Suppressor macrophage treated with lipopolysaccharide for 4 hours (primary cell): ENCODE measurements around the gene TIGD3.

Experiments used
- DNase-seq: peaks from one replicate; pipeline ENCODE4 v3.0.0-alpha.2; 2020

Gene TIGD3

DNA sequence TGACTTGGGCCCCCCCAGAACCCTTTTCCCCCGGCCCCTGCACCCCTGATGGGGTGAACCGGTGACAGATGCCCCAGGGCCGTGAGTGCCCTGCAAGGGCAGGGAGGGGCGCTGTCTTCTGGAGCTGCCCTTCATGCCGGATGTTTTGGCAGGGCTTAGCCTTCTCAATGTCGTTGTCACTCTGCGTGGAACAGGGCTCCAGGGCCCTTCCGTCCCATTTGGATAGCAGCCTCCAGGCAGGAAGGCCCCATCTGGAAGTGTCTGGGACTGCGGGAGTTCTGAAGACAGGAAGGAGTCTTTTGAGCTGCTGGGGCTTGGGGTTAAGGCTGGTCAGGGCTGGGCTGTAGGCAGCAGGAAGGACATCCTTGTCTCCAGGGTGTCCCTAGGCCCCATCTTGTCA is 36.4 kb downstream of the TIGD3 start:
- DNase-seq = no peak

DNA sequence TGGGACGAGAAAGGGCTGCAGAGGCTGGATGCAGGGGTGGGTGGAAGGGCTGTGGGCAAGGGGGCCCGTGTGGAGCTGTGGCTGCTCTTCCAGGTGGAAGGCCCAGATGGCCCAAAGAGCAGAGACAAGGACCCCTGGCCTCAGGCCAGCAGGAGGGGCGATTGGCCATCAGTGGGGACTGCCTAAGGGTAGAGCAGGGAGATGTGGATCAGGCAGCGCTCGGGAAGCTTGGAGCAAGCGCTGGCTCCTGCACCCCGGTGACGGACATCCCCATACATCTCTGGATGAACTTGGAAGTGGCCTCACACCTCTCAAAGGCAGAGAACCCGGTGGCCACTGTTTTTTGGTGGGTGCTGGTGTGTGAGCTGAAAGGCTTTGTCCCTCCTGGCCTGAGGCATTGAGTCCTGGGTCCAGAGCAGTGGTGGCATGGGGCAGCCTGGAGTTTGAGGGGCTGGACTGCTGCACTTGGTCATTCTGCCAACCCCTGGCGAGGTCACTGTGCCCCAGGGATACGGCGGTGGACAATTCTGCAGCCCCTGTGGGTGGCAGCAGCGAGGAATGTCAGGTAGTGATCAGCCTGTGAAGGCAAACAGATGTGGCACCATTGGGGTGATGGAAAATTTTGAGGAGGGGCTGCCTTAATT is 37.8 kb downstream of the TIGD3 start:
- no peak for DNase-seq

DNA sequence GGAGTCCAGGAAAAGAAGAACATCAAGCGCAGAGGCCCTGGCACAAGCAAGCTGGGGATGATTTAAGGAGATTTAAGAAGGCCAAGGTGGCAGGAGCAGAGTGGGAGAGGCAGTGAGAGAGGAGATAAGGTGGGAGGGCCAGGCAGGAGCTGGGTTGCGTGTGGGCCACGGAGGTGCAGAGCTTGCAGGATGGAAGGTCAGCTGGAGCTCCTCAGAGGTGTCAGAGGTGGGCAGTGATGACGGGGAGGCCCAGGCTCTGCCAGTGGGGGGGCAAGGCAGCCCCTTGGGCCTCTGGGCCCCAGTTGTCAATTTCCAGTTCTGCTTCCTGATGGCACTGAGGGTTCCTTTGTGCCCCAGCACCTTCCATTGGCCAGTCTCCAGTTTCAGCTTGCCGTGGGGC is 38.3 kb downstream of the TIGD3 start:
- no peak for DNase-seq

DNA sequence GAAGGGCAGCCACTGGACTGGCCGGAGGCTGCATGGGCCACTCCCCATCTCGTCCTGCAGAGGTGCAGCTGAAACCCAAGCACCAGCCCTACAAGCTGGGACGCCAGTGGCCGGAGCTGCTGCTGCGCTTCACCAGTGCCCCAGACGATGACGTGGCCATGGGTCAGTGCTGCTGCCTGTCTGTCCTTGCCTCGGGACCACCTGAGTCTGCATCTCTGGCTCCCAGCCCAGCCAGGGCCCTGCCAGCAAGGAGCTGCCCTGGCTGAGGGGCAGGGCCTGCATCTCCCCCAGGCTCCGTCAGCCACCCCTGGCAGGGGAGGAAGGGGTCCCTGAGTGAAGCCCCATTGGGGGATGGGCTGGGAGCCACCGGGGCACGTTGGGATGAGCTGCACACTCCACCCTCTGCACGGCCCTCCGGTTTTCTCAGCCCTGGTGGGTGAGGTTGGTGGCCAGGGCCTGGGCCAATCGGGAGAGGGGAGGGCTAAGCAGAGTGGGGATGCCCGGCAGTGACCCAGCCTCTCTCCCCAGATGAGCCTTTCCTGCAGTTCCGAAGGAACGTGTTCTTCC is 39.0 kb downstream of the TIGD3 start:
- no peak for DNase-seq

DNA sequence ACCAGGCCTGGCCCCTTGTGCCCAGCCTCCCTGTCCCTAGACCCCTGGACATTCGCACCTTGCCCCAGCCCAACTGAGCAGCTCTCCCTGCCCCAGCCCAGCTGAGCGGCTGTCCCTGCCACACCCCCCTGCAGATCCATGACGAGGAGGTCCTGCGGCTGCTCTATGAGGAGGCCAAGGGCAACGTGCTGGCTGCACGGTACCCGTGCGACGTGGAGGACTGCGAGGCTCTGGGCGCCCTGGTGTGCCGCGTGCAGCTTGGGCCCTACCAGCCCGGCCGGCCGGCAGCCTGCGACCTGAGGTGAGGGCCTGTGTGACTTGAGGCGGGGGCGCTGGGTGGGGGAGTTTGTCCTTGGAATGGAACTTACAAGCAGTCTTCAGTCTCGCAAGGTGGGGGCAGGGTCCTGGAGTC is 39.6 kb downstream of the TIGD3 start:
- DNase-seq = no peak

DNA sequence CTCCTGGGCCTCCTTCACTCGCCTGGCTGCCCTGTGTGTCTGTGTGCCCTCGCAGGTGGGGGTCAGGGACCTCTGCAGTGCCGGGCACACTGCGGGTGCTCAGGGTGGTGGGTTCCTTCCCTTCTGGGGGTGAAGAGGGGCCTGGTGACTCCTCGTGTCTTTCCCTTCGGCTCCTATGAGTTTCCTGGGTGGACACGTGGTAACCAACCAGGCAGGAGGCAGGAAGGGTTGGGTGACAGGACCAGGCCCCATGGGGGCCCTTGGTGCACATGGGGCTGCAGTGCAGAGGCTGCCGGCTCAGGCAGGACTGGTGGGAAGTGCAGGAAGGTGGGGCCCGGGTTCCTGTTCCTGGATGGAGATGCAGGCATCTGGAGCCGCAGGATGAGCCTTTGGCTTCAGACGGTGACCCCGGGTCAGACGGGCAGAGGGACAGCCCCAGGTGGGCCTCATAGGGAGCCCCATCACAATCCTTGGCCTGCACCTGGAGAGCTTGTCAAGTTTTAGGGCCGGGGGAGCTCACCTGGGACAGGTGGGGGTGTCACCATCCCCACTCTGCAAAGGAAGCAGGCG is 41.5 kb downstream of the TIGD3 start:
- no peak for DNase-seq

DNA sequence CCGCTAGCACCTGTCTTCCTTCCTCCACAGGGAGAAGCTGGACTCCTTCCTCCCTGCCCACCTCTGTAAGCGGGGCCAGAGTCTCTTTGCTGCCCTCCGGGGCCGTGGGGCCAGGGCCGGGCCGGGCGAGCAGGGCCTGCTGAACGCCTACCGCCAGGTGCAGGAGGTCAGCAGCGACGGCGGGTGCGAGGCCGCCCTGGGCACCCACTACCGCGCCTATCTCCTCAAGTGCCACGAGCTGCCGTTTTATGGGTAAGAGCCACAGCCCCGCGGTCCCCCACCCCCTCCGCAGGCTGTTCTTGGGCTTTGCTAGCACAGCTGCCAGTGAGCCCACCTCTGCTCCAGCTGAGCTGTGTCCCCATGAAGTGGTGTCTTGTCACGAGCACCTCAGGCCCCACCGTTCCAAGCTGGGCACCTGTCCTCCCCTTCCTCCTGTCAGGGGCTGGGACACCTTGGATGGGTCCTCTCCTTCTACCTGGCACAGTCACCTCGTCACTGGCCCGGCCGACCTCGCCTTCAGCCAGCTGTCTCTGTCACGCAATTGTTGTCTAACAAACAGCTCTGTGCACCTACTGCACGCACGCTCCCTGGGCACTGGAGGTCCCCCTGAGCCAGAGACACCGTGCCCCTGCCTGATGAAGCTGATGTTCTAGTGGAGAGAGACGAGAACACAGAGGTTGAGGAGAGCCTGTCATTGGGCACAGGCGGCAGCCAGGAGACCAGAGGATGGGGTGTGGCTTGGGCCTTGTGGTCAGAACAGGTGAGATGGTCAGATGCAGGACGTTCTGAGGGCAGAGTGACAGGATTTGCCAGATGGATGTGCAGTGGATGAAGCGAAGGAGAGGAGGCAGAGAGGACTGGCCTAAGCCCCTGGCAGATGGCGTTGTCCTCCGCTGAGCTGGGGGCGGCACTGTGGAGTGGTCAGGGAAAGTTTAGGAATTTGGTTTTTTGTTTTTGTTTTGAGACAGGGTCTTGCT is 42.5 kb downstream of the TIGD3 start:
- no peak for DNase-seq

DNA sequence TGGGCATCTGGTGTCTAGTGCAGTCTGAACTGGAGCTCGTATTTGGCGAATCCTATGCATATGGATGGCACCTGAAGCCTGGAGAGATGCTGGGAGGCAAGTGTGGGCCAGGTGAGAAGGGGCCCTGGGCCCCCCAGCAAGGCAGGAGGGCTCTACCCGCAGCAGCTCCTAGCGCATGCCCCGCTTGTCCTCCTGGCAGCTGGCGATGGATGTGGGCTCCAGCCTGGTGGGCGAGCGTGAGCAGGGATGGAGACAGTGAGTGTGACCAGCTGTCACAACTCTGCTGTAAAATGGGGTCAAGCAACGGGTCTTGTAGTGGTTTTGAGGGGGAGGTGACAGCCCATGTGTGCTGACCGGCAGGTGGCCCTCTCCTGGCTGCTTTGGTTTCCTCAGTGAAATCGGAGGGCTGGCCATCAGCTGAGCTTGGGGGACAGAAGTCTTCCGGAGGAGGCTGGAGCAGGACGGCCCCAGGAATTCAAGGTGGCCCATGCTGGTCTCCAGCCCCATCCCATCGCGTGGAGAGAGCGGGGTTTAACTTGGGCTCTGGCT is 43.9 kb downstream of the TIGD3 start:
- no peak for DNase-seq

DNA sequence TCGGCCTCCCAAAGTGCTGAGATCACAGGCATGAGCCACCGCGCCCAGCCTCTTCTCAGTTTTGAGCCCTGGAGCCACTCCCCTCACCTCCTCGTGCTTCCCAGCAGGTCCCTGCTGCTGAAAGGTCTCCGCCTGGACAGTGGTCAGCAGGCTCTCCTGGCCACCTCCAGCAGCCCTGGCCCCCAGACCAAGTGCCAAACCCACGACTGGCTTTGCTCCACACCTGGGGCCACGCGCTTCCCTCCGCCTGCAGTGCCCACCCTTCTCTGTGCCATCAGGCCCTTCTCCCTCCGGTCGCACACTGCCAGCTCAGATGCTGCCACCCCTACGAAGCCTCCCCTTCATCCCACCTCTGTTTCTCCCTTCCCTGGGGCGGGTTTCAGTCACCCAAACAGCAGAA is 44.7 kb downstream of the TIGD3 start:
- DNase-seq = no peak

DNA sequence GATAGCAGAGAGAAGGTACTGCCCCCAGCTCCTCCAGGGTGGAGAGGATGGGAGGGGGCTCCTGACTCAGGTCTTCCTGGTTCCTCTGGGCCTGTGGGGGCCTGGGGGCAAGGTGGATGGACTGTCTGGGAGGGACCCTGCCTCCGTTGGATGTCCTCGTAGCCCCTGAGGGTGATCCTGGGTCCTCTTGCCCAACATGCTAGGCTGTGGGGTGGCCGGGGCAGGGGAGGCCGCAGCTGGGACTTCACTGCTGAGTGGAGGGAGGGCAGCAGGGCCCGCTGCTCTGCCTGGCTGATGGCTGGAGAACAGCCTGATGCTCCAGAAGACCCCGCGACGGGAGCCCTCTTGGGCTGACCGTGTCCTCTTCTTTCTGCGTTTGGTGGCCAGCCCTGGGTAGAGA is 45.3 kb downstream of the TIGD3 start:
- no peak for DNase-seq

DNA sequence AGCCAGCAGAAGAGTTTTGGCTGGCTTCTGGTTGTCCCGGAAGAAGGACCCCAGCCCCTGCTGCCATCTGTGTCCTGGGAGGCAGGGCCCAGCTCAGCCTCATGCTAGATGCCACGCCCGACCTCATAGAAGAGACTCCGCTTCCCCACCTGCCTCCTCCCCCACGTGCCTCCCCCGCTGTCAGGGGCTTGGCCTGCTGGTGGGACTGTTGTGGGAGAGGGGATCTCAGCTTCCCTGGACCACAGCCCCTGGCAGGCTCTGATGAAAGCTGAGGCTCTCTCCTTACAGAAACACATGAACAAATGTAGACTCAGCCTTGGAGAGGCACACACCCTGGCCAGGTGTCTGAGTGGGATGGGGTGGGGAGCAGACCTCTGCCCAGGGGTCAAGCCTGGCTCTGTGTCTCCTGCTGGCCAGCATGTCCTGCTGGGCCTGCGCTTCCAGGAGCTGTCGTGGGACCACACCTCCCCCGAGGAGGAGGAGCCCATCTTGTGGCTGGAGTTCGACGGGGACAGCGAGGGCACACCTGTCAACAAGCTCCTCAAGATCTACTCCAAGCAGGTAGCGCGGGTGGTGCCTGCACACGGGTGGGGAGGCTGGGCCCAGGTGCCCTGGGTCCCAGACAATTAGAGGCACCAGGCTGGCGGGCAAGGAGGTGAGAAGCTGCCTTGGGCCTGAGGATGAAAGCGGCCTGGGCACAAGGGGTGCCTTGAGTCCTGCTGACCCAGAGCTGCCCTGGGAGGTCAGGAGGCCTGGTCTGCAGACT is 45.9 kb downstream of the TIGD3 start:
- no peak for DNase-seq

DNA sequence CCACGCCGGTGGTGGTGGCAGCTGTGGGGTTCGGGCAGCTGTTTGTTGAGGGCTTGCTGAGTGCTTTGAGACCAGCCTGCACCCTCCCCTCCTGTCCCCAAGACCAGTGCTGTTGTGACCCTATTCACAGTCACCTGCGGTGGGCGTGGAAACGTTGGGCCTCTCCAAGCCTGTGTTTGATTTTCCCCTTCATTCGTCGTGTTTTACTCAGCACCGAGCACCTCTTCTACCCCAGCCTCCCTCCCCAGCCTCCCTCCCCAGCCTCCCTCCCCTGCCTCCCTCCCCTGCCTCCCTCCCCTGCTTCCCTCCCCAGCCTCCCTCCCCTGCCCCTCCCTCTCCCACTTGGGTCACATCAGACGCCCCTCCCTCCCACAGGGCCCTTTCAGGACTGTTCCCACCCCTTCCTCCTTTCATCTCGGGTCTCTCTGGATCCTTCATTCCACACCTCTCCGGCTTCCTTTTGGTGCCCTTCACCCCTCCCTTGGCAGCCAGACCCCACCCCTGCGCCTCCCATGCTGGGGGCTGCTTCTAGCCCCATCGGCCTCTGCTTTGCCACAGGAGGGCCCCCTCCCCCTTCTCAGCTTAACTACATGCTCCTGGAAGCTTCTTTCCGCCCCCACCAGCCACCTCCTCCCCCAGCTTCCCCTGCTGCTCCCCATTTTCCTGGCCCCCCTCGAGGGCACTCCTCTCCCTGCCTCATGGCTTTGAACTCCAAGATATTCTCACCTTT is 46.7 kb downstream of the TIGD3 start:
- no peak for DNase-seq

DNA sequence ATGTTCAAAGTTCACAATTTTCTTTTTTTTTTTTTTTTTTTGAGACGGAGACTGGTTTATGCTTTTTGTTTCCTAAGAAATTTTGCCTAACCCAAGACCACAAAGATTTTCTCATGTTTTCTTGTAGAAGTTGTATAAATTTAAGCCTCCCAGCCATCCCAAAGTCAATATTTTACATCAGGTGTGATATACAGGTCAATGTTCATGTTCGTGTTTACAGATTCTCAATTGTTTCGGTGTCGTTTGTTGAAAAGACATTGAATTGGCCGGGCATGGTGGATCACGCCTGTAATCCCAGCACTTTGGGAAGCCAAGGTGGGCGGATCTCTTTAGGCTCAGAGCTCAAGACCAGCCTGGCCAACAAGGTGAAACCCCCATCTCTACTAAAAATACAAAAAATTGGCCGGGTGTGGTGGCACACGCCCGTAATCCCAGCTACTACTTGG is 47.3 kb downstream of the TIGD3 start:
- DNase-seq = no peak

DNA sequence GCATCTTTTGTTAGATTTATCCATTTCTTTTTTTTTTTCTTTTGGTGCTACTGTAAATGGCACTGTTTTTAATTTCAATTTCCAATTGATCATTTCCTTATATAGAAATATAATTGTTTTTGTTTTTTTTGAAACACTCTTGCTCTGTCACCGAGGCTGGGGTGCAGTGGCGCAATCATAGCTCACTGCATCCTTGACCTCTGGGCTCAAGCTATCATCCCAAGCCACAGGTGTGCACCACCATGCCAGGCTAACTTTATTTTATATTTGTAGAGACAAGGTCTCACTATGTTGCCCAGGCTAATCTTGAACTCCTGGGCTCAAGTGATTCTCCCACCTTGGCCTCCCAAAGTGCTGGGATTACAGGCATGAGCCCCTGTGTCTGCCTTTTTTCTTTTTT is 48.2 kb downstream of the TIGD3 start:
- no peak for DNase-seq

DNA sequence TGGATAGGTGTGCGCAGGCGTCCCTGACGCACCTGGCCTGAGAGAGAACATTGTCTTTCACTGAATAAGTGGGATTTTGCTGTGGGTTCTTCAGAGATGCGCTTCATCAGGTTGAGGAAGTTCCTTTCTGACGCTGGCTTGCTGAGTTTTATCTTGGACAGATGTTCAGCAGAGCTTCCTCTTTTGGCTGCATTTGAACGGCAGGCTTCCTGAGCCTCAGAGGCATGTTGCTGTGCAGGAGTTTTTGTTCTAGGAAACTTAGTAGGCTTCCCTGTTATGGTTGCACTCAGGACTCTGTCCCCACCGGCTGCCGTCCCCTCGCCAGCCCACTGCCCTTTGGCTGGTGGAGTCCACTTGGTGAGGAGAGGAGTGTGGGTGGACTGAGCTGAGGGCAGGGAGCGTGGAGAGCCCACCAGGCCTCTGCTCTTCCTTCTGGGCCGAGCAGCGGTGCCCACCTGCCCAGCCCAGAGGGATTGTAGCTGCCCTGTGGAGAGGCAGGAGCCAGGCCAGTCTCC is 49.1 kb downstream of the TIGD3 start:
- DNase-seq = peak; percentile 80

DNA sequence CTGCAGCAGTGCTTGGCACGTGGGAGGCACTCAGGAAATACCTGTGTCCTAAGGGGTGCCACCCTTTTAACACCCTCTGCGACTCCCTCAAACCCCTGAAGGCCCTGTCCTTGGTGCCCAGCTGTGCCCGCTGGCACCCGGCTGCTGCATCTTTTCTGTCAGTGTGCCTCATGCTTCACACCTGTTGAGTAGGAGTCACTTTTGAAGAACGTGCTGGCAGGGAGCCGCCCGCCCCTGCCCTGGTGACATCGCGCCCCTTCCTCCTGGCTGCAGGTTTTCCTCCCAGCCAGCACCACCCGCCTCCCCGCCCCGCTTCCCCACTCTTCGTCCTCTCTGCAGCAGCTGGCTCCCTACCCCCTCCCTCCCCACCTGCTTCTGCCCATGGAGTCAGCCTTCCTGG is 49.7 kb downstream of the TIGD3 start:
- DNase-seq = no peak

DNA sequence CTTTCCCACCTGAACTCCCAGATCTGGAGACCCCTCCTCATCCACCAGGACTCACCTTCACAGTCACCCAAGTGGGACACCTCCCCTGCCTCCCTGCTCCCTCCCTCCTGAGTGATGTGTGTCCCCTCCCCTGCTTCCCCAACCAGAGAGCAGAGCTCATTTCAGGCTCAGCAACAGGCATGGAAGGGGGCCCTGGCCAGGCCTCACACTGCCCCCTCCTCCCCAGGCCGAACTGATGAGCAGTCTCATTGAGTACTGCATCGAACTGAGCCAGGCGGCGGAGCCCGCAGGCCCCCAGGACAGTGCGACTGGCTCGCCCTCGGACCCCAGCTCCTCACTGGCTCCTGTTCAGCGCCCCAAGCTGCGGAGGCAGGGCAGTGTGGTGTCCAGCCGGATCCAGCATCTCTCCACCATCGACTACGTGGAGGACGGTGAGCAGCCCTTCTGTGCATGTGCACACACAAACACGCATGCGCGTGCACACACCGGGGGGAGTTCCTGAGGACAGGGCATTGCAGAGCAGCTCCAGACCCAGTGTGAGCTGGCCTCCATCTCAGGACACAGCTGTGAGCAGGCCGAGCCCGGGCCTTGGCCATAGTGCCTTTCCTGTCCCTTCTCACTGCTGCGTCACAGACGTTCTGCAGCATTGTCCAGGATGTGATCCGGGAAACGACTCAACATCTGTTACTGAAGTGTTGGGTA is 50.2 kb downstream of the TIGD3 start:
- no peak for DNase-seq
